GM18861 (cell line): ENCODE data around the gene BBOX1.
"Not testable (repeated sequence)": the region's sequence is repeated elsewhere in the genome, so short reads cannot be mapped to it uniquely, and the experiment has no call there.

Experiments used
- ATAC-seq: cut with Tn5 transposase; IDR thresholded peaks from one replicate; pipeline ENCODE4 v1.9.1; 2021; ENCODE audit not compliant: unreplicated experiment

BBOX1 gene

DNA sequence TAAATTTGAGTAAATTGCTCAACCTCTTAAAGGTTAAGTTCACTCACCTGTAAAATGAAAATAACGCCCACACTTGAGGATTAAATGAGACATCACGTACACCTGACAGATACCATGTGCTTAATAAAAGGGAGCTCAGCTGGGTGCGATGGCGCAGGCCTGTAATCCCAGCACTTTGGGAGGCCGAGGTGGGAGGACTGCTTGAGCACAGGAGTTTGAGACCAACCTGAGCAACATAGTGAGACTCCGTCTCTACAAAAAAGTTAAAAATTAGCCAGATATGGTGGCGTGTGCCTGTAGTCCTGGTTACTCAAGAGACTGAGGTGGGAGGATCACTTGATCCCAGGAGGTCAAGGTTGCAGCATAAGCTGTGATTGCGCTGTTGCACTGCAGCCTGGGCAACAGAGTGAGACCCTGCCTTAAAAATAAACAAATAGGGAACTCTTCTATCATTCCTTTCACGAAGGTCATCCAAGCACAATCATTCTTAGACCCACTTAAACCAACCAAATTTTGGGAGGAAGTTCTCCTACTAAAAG, 134.1 kb downstream of the BBOX1 start:
- no peak for ATAC-seq

GRCh38 chr11:27175562-27175961, 134.9 kb downstream of the BBOX1 start:
- not testable (repeated sequence) for ATAC-seq
